Spleen (tissue), 11 donors: ENCODE data around the gene MTRFR. TPM values are rescaled to one million over a fixed set of nuclear protein-coding genes. Genes with fewer than 3 reads are reported as not detected.

Experiments used
- DNase-seq: peaks from one replicate; pipeline ENCODE4 v3.0.0-alpha.2; 2020
- H3K27ac ChIP-seq, 8 donors: fragments of 200-600 bp; sonication (generic) in 7 of 8; 1 replicate in 4 of 8; 2 replicates in 4 of 8; pipeline versions ENCODE4 v1.5.0 to v1.8.0; 2016 to 2021; ENCODE audit warnings: inconsistent platforms in 4 of 8, mild to moderate bottlenecking in 4 of 8, moderate library complexity in 1 of 8
- H3K27me3 ChIP-seq, 7 donors: fragments of 200-600 bp; sonication (generic) in 6 of 7; replicated peaks in 1 of 7; 1 replicate in 4 of 7; 2 replicates in 3 of 7; pipeline versions ENCODE4 v1.5.0 to v1.8.0; 2016 to 2021; ENCODE audit warnings: inconsistent platforms in 3 of 7, mild to moderate bottlenecking in 1 of 7
- H3K36me3 ChIP-seq, 6 donors: fragments of 200-600 bp; sonication (generic) in 5 of 6; 1 replicate in 4 of 6; 2 replicates in 2 of 6; pipeline versions ENCODE4 v1.5.0 to v1.8.0; 2016 to 2021; ENCODE audit warnings: inconsistent platforms in 2 of 6
- H3K4me1 ChIP-seq, 6 donors: fragments of 200-600 bp; sonication (generic) in 5 of 6; 1 replicate in 3 of 6; 2 replicates in 3 of 6; pipeline versions ENCODE4 v1.5.0 to v1.8.0; 2016 to 2021; ENCODE audit warnings: inconsistent platforms in 3 of 6
- H3K4me3 ChIP-seq, 8 donors: fragments of 200-600 bp; sonication (generic) in 7 of 8; 1 replicate in 4 of 8; 2 replicates in 4 of 8; pipeline versions ENCODE4 v1.5.0 to v1.8.0; 2016 to 2021; ENCODE audit warnings: inconsistent platforms in 4 of 8, mild to moderate bottlenecking in 4 of 8, moderate library complexity in 2 of 8
- H3K9me3 ChIP-seq, 8 donors: fragments of 200-600 bp; sonication (generic) in 7 of 8; 1 replicate in 4 of 8; 2 replicates in 4 of 8; pipeline versions ENCODE4 v1.5.0 to v1.8.0; 2016 to 2021; ENCODE audit warnings: inconsistent platforms in 4 of 8
- CTCF ChIP-seq, 11 experiments: fragments of 200-600 bp in 7 of 11; fragments of 450-650 bp in 4 of 11; sonication (generic) in 4 of 11; IDR thresholded peaks in 8 of 11; conservative IDR thresholded peaks in 3 of 11; 1 replicate in 7 of 11; 2 replicates in 4 of 11; pipeline versions ENCODE4 v1.4.0 to v1.8.0; 2016 to 2021; ENCODE audit warnings: antibody characterized with exemption in 11 of 11, inconsistent platforms in 4 of 11, mild to moderate bottlenecking in 1 of 11
- POLR2A ChIP-seq, 3 donors: fragments of 450-650 bp; IDR thresholded peaks; one replicate each; pipeline ENCODE4 v1.5.1; 2017; ENCODE audit warnings: antibody characterized with exemption in 3 of 3, mild to moderate bottlenecking in 1 of 3
- POLR2AphosphoS5 ChIP-seq, 3 donors: sonication (generic); formaldehyde crosslinking; IDR thresholded peaks; one replicate each; pipeline ENCODE4 v1.5.1; 2017; ENCODE audit warnings: antibody characterized with exemption in 3 of 3
- WGBS, 5 donors: extraction: QIAGEN DNeasy Blood & Tissue Kit in 3 of 5; methylation state at CpG; one replicate each; pipeline versions ENCODE4 v1.1.5 to v1.1.7; 2013 to 2018; 5-methylcytosine and 5-hydroxymethylcytosine counted together
- intact Hi-C: fragments of 100-400 bp; cut with DNase I; formaldehyde crosslinking; loops from one replicate; pipeline ENCODE4 v1.15.0; 2023; ENCODE audit warnings: low total_unique reads
- polyA plus RNA-seq, 3 donors: library from polyadenylated mRNA; stranded (reverse); fragments of 200-250 nt; gene quantifications; one replicate each; pipeline ENCODE4 v1.2.1, GENCODE V29; 2013
- total RNA-seq, 7 donors: library from RNA; depleted of rRNA in 3 of 7; stranded (reverse); fragments of >200 nt in 3 of 7; fragmentation: NEBNext Ultra II Directional in 4 of 7; extraction: Animal tissue kit (Norgen Biotek cat#: 25700) in 4 of 7; gene quantifications; one replicate each; pipeline versions ENCODE4 v1.1.0 to v1.2.1, GENCODE V29; 2016 to 2021
- donor health status: healthy with polysubstance abuse.
- donor health status: DM: no; HTN: no; CAD: no; lungs with moderate emphysema.
- donor health status: DM: no; HTN: no; CAD: no.
- donor health status: Bipolar disorder and iron deficiency.
- donor health status: healthy.
- donor health status: DM: no; HTN: no; CAD: no.
- donor health status: DM: yes; HTN: yes; CAD: no.

MTRFR gene
- total and polyA plus RNA-seq, 10 donors, result 11.9 to 21.0 (median 16.2) TPM

DNA sequence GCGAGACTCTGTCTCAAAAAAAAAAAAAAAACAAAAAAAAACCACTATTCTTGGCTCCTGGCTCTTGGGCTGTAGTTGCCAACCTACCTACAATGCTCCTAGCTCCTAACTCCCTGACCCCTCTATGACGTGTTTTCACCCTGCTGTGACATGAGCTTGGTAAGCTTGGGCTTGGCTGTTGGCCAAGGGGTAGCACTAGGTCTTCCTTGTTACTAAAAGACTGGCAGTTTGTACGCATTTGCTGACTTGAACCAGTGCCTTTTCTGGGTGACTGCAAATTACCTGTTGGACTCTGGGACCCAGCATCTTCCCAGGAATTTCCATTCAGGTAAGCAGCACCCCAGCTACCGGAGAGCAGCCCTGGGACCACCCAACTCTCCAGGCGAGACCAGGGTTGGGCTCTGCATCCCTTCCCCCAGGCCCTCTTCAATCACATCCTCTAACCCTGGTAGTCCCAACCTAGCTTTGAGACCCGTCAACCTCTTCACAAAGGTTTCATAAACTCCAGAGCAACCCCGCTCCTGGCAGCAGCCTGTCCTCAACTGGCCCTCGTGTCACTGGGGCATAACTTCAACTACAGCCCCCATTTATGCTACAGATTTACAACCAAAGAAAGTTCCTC is 30.1 kb downstream of the MTRFR start:
- TF ChIP-seq POLR2A (IDR thresholded peaks at IDR 0.05) (no peak), CTCF (IDR thresholded peaks at IDR 0.05 in 8 of 11, conservative IDR thresholded peaks at IDR 0.05 in 3 of 11) (no peak), POLR2AphosphoS5 (IDR thresholded peaks at IDR 0.05) (no peak)
- H3K27ac ChIP-seq, result no peak overlapping the region
- peak; percentile 41 for DNase-seq
- H3K36me3 ChIP-seq, result peaks cover 0 to 89% (median 23%) of the 10 kb centered on the region in 6 donors
- 86 to 91% (median 89%) methylated on average over 7 to 8 of the region's 8 CpGs for WGBS, 5 donors
- no peaks in the 10 kb centered on the region for H3K27me3 ChIP-seq
- H3K4me3 ChIP-seq, result no peak overlapping the region
- peaks cover 2 to 14% (median 9%) of the 10 kb centered on the region in 6 donors for H3K4me1 ChIP-seq
- H3K9me3 ChIP-seq, result no peaks in the 10 kb centered on the region
- intact Hi-C loops, result no loop called here

- H3K4me1 ChIP-seq, result peaks cover 16 to 28% (median 22%) of the 10 kb centered on the region in 6 donors
- peaks cover 0 to 76% (median 12%) of the 10 kb centered on the region in 6 donors for H3K36me3 ChIP-seq
- H3K27ac ChIP-seq, result no peak overlapping the region
- H3K9me3 ChIP-seq, result no peaks in the 10 kb centered on the region
- no peak for DNase-seq
- 47 to 61% (median 60%) methylated on average over 7 of the region's 7 CpGs for WGBS, 5 donors
- intact Hi-C loops, result no loop called here
- H3K4me3 ChIP-seq, result no peak overlapping the region
- TF ChIP-seq POLR2A (IDR thresholded peaks at IDR 0.05) (no peak), POLR2AphosphoS5 (IDR thresholded peaks at IDR 0.05) (no peak), CTCF (IDR thresholded peaks at IDR 0.05 in 8 of 11, conservative IDR thresholded peaks at IDR 0.05 in 3 of 11) (peak in 1 of 11 experiments; percentile 11)
- H3K27me3 ChIP-seq, result no peaks in the 10 kb centered on the region
These were observed 31.4 kb downstream of the MTRFR start for GRCh38 chr12:123264642-123265041.

DNA sequence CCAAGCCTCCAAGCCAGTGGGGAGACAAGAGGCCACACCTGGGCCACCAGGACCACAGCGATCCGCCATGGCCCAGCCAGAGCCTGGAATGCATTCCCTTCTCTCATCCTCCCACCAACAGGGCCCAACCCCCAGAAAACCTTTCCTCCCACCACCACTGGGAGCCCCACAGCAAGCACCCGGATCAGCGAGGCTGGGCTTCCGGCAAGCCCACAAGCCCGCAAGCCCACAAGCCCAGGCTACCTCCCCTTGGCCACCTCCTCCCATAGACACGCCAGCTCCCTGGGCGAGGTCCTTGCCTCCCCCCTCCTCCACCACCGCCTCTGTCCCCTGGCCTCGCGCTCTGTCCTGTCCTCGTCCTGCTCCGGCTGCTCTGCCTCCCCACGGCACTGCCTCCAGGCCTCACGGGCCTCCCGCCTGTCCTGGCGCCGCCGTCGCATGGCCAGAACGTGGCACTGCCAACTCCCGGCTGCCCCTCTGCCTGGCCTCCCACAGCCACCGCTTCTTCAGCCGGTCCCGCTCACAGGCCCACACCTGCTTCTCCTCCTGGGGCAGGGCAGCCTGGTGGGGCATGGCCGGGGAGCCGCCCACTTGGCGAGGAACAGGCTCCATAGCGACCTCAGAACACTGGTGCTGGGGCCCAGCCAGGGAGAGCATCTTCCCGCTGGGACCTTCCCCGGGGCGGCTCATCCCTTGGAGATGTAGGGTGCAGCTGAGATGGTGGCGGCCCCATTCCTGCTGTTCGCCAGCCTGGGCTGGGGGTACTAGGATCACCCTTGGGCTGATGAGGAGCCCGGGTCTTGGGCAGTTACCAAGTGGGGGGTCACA is 32.8 kb downstream of the MTRFR start:
- no peak for DNase-seq
- WGBS, 5 donors, result 91 to 95% (median 93%) methylated on average over 32 to 35 of the region's 35 CpGs
- intact Hi-C loops, result no loop called here

More for the DNA sequence above, 32.8 kb downstream of the MTRFR start:
- H3K36me3 ChIP-seq, result peaks cover 0 to 61% (median 8%) of the 10 kb centered on the region in 6 donors
- H3K27me3 ChIP-seq, result peaks cover 0 to 3% (median 0%) of the 10 kb centered on the region in 7 donors
- no peak overlapping the region for H3K4me3 ChIP-seq
- TF ChIP-seq POLR2AphosphoS5 (IDR thresholded peaks at IDR 0.05) (peak in 1 of 3 donors; percentile 28), POLR2A (IDR thresholded peaks at IDR 0.05) (no peak), CTCF (IDR thresholded peaks at IDR 0.05 in 8 of 11, conservative IDR thresholded peaks at IDR 0.05 in 3 of 11) (no peak)
- no peak overlapping the region for H3K27ac ChIP-seq
- H3K9me3 ChIP-seq, result no peaks in the 10 kb centered on the region
- peaks cover 23 to 39% (median 33%) of the 10 kb centered on the region in 6 donors for H3K4me1 ChIP-seq
